Measurements from ENCODE around the gene TIAM2.

DNA sequence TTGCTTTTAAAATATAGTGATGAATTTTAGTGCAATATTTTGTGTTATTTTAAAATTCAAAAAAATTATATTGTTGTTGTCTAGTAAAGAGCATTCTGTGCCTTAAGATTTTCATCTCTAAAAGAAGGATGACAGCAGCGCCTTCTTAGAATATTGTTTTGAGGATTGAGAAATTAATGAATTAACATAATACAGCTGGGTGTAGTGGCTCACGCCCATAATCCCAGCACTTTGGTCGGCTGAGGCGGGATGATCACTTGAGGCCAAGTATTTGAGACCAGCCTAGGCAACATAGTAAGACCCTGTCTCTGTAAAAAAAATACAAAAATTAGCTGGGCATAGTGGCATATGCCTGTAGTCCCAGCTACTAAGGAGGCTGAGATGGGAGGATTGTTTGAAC is 6.8 kb downstream of the TIAM2 start:
- TF ChIP-seq EP300 (IDR thresholded peaks at IDR 0.05) (no peak), CTCF (IDR thresholded peaks at IDR 0.05) (no peak), POLR2AphosphoS5 (IDR thresholded peaks at IDR 0.05) (no peak), POLR2A (IDR thresholded peaks at IDR 0.05) (no peak)

Measured in upper lobe of left lung (tissue), 4 donors.